Activated naive CD4-positive, alpha-beta T cell treated with anti-CD3 and anti-CD28 coated beads, Interleukin-2, amount 50 U/mL, for 16 hours (primary cell): Measurements from ENCODE around the gene UBE2E2.

ENCODE experiments used
- DNase-seq: peaks from one replicate; pipeline ENCODE4 v3.0.0-alpha.2; 2020

The UBE2E2 gene

GRCh38 chr3:23288286-23288685 is 85.2 kb downstream of the UBE2E2 start:
- DNase-seq, result no peak

- DNase-seq, result no peak
Measured at GRCh38 chr3:23288715-23289114, 85.6 kb downstream of the UBE2E2 start.

DNA sequence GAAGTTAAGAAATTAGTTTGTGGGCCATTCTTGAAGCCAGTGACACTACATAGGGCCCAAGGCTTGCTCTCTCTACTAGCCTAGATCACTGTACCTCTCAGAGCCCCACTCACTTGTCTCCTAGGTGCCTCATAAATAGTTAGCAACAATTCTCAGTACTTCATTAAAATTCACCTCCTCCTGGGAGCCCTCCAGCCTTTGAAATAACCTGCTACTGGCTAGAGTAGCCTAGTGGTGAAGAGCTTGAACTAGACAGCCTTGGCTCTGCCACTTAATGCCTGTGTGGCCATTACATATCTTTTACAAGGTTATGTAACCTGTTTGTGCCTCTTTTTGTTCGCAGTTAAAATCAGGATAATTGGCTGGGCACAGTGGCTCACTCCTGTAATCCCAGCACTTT is 89.3 kb downstream of the UBE2E2 start:
- DNase-seq, result no peak

DNA sequence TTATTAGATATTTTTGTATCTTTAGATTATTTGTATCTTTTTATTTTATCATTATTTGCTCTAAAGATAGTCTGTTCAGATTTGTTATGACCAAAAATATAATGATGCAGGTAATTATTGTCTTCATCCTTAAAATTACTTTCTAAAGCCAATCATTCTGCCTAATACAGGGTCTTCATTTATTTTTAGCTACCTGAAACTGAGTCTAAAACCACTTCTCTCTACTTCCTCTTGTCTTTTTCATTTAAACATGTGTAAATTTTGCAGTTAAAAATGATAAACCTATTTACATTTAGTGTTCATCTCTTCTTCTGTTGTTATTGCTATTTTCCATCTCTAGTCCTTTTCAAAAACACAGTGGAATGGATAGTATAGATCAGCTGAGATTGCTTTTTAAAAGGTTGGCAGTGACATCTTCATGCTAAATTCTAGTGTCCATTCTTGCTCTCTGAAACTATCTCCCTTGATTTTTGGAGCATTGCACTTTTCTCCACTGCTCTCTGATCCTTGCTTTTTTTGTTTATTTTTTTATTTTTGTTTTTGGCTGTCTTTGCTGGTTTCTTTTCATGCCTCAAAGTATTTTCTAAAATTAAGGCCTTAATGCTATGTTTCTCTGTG is 91.8 kb downstream of the UBE2E2 start:
- no peak for DNase-seq

GRCh38 chr3:23301819-23302218 is 98.7 kb downstream of the UBE2E2 start:
- DNase-seq, result no peak

- DNase-seq, result no peak
Measured at GRCh38 chr3:23302271-23302670, 99.1 kb downstream of the UBE2E2 start.

GRCh38 chr3:23303601-23304217 is 100.6 kb downstream of the UBE2E2 start:
- no peak for DNase-seq

DNA sequence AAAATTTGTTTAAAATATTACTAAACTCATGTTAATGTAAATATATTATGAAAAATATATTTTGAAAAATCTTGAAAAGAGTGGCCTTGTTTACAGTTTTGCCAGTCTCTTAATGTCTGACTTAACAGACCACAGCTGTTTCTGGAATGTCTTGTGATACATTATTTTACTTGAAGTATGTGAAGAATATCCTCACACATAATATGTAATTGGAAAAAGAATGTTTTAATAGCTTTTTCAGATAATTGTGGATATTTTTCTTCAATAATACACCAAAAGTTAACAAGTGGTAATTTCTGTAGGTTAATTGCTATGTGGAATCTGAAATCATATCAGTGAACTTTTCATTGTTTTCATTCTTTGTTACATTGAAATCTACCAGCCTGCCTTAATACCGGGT is 101.3 kb downstream of the UBE2E2 start:
- no peak for DNase-seq

- no peak for DNase-seq
Measured at GRCh38 chr3:23308986-23309625, 106.0 kb downstream of the UBE2E2 start.

DNA sequence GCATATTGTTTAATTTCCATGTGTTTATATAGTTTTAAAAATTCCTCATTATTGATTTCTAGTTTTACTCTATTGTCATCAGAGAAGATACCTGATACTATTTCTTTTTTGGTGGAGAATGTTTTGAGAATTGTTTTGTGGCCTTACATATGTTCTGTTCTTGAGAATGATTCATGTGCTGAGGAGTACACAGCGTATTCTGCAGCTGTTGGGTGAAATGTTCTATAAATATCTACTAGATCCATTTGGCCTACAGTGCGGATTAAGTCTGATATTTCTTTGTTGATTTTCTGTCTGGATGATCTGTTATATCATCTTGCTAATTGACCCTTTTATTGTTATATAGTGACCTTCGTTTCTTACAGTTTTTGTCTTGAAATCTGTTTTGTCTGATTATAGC is 109.7 kb downstream of the UBE2E2 start:
- DNase-seq, result no peak

- no peak for DNase-seq
Measured at GRCh38 chr3:23314981-23315762, 112.0 kb downstream of the UBE2E2 start.

DNA sequence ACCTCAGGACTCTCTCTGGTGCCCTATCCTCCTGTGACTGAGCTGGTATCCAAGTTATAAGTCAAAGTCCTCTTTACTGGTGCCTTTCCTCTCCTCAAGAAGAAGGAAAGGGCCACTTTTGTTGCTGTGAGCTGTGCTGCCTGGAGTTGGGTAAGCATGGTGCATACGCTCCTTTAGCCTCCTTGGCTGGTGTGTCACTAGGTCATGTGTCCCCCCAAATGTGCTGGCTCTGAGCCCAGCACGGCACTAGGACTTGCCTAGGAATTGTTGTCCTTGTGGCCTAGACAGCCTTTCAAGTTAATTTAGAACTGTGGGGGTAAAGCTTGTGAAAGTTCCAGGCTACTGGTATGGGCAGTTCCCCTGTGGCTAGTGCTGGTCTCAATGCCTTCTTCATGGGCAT is 113.8 kb downstream of the UBE2E2 start:
- DNase-seq, result no peak

DNA sequence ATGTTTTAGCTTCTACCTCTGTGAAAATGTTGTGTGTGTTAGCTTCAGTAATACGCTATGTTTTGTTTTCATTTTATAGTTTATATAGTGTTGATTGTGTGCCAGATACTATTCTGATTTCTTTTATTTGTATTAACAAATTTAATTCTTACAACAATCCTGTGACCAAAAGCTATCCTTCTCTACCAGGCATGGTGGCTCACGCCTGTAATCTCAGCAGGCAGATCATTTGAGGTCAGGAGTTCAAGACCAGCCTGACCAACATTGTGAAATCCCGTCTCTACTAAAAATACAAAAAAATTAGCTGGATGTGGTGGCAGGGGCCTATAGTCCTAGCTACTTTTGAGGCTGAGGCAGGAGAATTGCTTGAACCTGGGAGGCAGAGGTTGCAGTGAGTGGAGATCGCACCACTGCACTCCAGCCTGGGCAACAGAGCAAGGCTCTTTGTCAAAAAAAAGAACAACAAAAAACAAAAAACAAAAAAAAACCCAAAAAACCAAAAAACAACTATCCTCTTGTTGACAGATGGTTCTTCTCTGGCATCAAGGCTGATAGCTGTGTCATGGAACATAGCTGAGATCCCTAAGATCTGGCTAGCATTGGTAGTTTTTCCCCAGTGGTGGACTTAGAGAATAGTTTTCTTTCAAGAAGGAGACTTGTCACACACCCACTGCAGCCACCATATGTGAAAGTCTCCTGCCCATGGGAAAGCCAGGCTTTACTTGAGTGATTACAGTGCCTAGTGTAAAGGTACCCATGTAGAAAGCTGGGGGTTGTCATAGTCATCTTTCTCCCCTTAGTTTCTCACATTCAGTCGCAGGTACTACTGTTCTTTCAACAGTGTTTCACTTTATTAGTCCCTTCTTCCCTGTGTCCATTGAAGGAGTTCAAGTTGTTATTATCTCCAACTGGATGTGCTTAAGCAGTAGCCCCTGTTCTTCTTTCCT is 116.5 kb downstream of the UBE2E2 start:
- DNase-seq, result no peak

DNA sequence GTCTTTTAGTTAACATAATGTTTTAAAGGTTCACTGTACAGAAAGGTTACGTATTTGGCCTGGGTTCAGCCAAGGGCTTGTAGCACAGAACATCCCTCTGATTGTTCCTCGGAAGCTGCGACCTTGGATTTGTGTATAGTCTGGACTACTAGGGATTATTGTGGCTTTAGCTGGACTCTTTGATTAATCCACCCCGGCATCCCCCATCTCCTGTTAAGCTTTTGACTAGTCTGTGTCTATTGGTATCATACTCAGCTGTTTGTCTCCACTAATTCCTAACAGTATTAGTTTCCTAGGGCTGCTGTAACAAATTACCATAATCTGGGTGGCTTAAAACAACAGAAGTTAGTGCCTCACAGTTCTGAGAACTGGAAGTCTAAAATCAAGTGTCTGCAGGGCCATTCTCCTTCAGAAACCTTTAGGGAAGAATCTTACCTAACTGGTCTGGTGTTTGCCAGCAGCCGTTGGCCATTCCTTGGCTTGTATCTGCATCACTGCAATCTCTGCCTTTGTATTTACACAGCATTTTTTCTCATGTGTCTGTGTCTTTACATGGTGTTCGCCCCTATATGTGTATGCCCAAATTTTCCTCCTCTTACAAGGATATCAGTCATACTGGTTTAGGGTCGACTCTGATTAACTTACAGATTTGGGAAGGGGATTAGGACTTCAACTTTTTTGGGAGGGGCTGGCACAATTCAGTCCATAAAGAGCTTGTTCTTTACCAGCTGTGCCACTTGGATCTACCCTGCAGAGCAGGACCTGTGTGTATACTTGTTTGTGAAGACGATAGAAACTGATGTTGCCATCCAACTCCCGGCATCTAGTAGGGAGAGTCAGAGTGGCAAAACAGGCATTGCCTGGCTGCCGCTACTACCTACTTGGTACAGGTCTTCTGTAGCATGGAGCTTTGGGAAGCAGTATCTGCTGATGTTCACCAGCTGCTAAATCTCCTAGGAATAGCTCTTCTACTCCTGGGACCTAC is 117.8 kb downstream of the UBE2E2 start:
- DNase-seq, result no peak

DNA sequence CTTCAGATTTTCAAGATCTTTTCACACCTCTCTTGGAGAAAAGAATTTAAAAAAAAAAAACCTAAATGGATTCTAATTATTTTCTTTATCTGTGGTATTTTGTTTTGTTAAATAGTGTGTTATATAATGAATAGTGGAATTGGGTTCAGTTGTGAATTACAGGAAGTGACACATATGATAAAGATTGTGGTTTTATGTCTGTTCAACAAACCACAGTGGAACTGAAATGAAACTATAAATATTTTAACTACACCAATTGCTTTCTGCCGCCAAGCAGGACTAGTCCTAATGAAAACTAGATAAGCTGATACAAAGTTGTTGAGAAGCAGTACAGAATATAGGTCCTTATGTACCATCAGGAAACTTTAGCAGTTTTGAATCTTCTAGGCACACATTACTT is 121.6 kb downstream of the UBE2E2 start:
- DNase-seq, result no peak

GRCh38 chr3:23325466-23326065 is 122.4 kb downstream of the UBE2E2 start:
- no peak for DNase-seq

GRCh38 chr3:23329471-23330105 is 126.5 kb downstream of the UBE2E2 start:
- DNase-seq, result no peak

DNA sequence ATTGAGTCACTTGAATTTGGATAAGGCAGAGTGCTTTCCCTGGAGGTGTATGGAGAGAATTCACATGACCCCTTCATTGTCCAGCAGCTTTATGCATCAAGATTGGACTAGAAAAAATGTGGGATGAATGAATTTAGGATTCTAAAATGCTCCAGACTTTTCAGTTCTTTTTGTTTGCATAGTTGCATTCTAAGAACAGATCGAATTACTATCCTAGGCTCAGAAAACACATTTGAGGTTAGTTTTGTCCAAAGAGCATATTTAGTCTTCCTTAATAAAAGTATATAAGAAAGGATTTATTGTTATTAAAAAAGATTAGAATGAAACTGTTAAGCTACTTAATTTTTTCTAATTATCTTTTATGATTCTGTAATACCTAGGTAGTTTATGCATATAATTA is 127.4 kb downstream of the UBE2E2 start:
- no peak for DNase-seq

GRCh38 chr3:23331141-23331935 is 128.2 kb downstream of the UBE2E2 start:
- DNase-seq, result no peak

DNA sequence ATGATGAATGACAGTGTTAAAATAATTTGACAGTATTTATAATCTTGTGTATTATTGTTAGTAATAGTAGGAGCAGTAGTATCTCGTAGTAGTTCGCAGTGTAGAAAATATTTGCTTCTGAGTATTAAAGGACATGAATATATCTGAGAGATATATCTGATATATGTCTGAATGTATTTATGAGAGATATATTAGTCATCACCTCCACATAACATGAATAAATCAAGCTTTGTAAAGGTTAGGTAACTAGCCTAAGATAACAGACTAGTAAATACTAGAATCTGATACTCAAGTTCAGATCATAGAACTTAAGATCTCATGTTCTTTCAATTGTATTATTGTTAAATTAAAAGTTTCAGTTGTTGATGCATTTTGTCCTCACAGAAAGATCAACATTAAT is 130.5 kb downstream of the UBE2E2 start:
- DNase-seq, result no peak
